PFSK-1 (cell line): ENCODE results near the gene LRRC70.

Experiments used
- TAF1 ChIP-seq: IDR thresholded peaks from 2 replicates; pipeline ENCODE4 v1.6.1; 2012; ENCODE audit warnings: low read length, control low read depth, borderline replicate concordance; ENCODE audit not compliant: insufficient read depth
- TF ChIP-seq, protein P1 (sequence below), 2 experiments: IDR thresholded peaks; 2 replicates each; pipeline versions ENCODE4 v1.6.1 to v1.8.0; 2011 to 2012; ENCODE audit warnings: low read depth in 2 of 2, low read length in 2 of 2, control low read depth in 1 of 2, inconsistent platforms in 1 of 2, mild to moderate bottlenecking in 1 of 2, moderate library complexity in 1 of 2; ENCODE audit not compliant: insufficient read depth in 1 of 2

GRCh38 chr5:62590387-62590786, 11.8 kb downstream of the LRRC70 start:
- TF ChIP-seq, protein P1, sequence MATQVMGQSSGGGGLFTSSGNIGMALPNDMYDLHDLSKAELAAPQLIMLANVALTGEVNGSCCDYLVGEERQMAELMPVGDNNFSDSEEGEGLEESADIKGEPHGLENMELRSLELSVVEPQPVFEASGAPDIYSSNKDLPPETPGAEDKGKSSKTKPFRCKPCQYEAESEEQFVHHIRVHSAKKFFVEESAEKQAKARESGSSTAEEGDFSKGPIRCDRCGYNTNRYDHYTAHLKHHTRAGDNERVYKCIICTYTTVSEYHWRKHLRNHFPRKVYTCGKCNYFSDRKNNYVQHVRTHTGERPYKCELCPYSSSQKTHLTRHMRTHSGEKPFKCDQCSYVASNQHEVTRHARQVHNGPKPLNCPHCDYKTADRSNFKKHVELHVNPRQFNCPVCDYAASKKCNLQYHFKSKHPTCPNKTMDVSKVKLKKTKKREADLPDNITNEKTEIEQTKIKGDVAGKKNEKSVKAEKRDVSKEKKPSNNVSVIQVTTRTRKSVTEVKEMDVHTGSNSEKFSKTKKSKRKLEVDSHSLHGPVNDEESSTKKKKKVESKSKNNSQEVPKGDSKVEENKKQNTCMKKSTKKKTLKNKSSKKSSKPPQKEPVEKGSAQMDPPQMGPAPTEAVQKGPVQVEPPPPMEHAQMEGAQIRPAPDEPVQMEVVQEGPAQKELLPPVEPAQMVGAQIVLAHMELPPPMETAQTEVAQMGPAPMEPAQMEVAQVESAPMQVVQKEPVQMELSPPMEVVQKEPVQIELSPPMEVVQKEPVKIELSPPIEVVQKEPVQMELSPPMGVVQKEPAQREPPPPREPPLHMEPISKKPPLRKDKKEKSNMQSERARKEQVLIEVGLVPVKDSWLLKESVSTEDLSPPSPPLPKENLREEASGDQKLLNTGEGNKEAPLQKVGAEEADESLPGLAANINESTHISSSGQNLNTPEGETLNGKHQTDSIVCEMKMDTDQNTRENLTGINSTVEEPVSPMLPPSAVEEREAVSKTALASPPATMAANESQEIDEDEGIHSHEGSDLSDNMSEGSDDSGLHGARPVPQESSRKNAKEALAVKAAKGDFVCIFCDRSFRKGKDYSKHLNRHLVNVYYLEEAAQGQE (IDR thresholded peaks at IDR 0.05; ENCODE audit: insufficient read depth in 1 of 2, low read depth in 2 of 2, low read length in 2 of 2) = no peak
- TF ChIP-seq TAF1 = no peak
